Astrocyte (in vitro differentiated cells and primary cell): ENCODE results near the gene KL. TPM values are rescaled to one million over a fixed set of nuclear protein-coding genes. Genes with fewer than 3 reads are reported as not detected.

Experiments
- DNase-seq: peaks from one replicate; pipeline ENCODE4 v3.0.0-alpha.2; 2010; ENCODE audit warnings: low read depth
- FAIRE-seq: peaks from 2 replicates; lab custom pipeline; 2011; peaks lifted over from hg19 to GRCh38; lab: Jason Lieb, UNC
- H2AFZ ChIP-seq: 2 replicates; pipeline ENCODE4 v1.6.0; 2012; ENCODE audit warnings: low read depth, low read length, inconsistent platforms
- H3K27ac ChIP-seq: 2 replicates; pipeline ENCODE4 v1.5.1; 2011; ENCODE audit warnings: low read depth, low read length, inconsistent platforms
- H3K27me3 ChIP-seq: 2 replicates; pipeline ENCODE4 v1.6.0; 2011; ENCODE audit warnings: low read length, inconsistent platforms; ENCODE audit not compliant: insufficient read depth
- H3K36me3 ChIP-seq: 2 replicates; pipeline ENCODE4 v1.5.1; 2011; ENCODE audit warnings: low read length, inconsistent platforms; ENCODE audit not compliant: insufficient read depth
- H3K4me1 ChIP-seq: 2 replicates; pipeline ENCODE4 v1.5.1; 2011; ENCODE audit warnings: low read length, inconsistent platforms; ENCODE audit not compliant: insufficient read depth
- H3K4me2 ChIP-seq: 2 replicates; pipeline ENCODE4 v1.6.0; 2012; ENCODE audit warnings: low read length, inconsistent platforms
- H3K4me3 ChIP-seq: 2 replicates; pipeline ENCODE4 v1.5.1; 2011; ENCODE audit warnings: low read depth, mild to moderate bottlenecking, low read length, inconsistent platforms; ENCODE audit not compliant: insufficient read depth
- H3K79me2 ChIP-seq: 2 replicates; pipeline ENCODE4 v1.6.0; 2012; ENCODE audit warnings: mild to moderate bottlenecking, low read length, inconsistent platforms; ENCODE audit not compliant: insufficient read depth
- H3K9ac ChIP-seq: 2 replicates; pipeline ENCODE4 v1.6.0; 2012; ENCODE audit warnings: mild to moderate bottlenecking, low read length, inconsistent platforms
- H3K9me3 ChIP-seq: 2 replicates; pipeline ENCODE4 v1.5.1; 2012; ENCODE audit warnings: low read depth, mild to moderate bottlenecking, low read length, inconsistent platforms; ENCODE audit not compliant: insufficient read depth
- H4K20me1 ChIP-seq: 2 replicates; pipeline ENCODE4 v1.6.0; 2012; ENCODE audit warnings: low read length, inconsistent platforms; ENCODE audit not compliant: insufficient read depth
- H3K27ac Mint-ChIP-seq: one replicate; pipeline ENCODE4 v1.8.0; 2021; ENCODE audit warnings: mild to moderate bottlenecking, mixed read lengths; ENCODE audit not compliant: unreplicated experiment
- H3K27me3 Mint-ChIP-seq: one replicate; pipeline ENCODE4 v1.8.0; 2021; ENCODE audit warnings: low read depth, mixed read lengths; ENCODE audit not compliant: unreplicated experiment
- H3K36me3 Mint-ChIP-seq: one replicate; pipeline ENCODE4 v1.8.0; 2021; ENCODE audit warnings: low read depth, mixed read lengths; ENCODE audit not compliant: unreplicated experiment
- H3K4me1 Mint-ChIP-seq: one replicate; pipeline ENCODE4 v1.8.0; 2021; ENCODE audit warnings: low read depth, mixed read lengths; ENCODE audit not compliant: unreplicated experiment
- H3K4me3 Mint-ChIP-seq: one replicate; pipeline ENCODE4 v1.8.0; 2021; ENCODE audit warnings: mild to moderate bottlenecking, moderate library complexity, mixed read lengths; ENCODE audit not compliant: unreplicated experiment
- H3K9me3 Mint-ChIP-seq: one replicate; pipeline ENCODE4 v1.8.0; 2021; ENCODE audit warnings: mild to moderate bottlenecking, mixed read lengths; ENCODE audit not compliant: unreplicated experiment
- EZH2 ChIP-seq: IDR thresholded peaks from 2 replicates; pipeline ENCODE4 v1.6.1; 2012; ENCODE audit warnings: mild to moderate bottlenecking, low read length, inconsistent platforms; ENCODE audit not compliant: insufficient read depth
- total RNA-seq: library from RNA; stranded (reverse); gene quantifications from 2 replicates; pipeline ENCODE4 v1.2.1, GENCODE V29; 2021
- TF ChIP-seq, protein P1 (sequence below): IDR thresholded peaks from 2 replicates; pipeline ENCODE4 v1.5.1; 2011; ENCODE audit warnings: low read depth, mild to moderate bottlenecking, inconsistent platforms, low read length, moderate library complexity; ENCODE audit not compliant: insufficient read depth

Gene KL
- total RNA-seq, 1 donor from 2014 or later: 0.07 TPM

DNA sequence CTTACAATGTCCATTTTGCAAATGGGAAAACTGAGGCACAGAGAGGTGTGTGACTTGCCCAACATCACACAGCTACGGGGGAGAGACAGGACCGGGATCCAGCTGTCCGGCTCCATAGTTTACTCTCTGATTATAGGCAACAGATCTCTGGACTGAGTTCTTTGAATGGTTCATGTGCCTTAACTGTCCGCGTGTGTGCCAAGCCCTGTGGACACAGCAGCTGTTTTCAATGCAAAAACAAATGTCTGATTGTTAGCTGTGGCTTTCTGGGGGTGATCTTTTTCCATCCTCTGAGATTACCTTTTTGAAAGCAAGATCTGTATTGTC is 94.1 kb downstream of the KL start:
- Histone ChIP-seq H3K4me3 (no peak overlapping the region), H3K9ac (peak overlapping the region; percentile 45), H3K4me1 (peaks cover 20% of the 10 kb centered on the region), H3K9me3 (no peaks in the 10 kb centered on the region), H3K27ac (peak overlapping the region; percentile 74), H3K36me3 (peaks cover 73% of the 10 kb centered on the region), H3K4me2 (peak overlapping the region; percentile 6), H3K79me2 (no peaks in the 10 kb centered on the region), H4K20me1 (no peaks in the 10 kb centered on the region), H3K27me3 (no peaks in the 10 kb centered on the region), H2AFZ (no peak overlapping the region)
- H3K27me3 Mint-ChIP-seq: no peaks in the 10 kb centered on the region
- peaks cover 42% of the 10 kb centered on the region for H3K36me3 Mint-ChIP-seq
- no peak for FAIRE-seq
- no peaks in the 10 kb centered on the region for H3K9me3 Mint-ChIP-seq
- H3K4me3 Mint-ChIP-seq: no peak overlapping the region
- H3K27ac Mint-ChIP-seq: no peak overlapping the region
- no peak for TF ChIP-seq EZH2
- TF ChIP-seq, protein P1, sequence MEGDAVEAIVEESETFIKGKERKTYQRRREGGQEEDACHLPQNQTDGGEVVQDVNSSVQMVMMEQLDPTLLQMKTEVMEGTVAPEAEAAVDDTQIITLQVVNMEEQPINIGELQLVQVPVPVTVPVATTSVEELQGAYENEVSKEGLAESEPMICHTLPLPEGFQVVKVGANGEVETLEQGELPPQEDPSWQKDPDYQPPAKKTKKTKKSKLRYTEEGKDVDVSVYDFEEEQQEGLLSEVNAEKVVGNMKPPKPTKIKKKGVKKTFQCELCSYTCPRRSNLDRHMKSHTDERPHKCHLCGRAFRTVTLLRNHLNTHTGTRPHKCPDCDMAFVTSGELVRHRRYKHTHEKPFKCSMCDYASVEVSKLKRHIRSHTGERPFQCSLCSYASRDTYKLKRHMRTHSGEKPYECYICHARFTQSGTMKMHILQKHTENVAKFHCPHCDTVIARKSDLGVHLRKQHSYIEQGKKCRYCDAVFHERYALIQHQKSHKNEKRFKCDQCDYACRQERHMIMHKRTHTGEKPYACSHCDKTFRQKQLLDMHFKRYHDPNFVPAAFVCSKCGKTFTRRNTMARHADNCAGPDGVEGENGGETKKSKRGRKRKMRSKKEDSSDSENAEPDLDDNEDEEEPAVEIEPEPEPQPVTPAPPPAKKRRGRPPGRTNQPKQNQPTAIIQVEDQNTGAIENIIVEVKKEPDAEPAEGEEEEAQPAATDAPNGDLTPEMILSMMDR: no peak
- no peak for DNase-seq
- peaks cover 4% of the 10 kb centered on the region for H3K4me1 Mint-ChIP-seq

DNA sequence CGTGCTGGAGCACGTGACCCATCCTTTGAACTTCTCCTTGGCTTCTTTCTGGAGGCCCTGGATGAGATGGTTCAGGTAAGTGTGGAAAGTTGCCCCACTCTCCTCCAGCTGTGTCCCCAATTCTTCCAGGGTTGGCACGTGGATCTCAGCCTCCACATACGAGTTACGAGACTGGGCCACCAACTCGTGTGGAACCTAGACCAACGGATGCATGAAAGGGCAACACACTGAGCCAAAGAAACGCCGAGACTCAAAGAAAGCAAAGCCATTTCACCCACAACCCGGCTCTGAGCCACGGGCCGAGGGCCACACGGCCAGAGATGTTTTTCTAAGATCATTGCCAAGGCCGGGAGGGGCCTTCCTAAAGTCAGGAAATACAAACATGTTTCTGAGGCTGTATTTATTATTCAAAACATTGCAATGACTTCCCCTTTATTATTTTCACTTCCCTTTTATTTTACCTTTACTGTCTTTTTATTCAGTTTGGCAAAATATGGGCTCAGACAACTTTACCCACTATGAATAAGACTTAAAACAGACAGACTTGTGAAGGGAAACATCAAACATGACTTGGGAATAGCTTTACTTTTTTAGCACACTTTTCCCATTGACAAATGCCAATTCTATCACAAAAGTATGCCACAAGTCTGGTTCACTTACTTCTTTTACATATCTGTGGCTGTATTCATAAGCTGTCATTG is 94.6 kb downstream of the KL start:
- peaks cover 40% of the 10 kb centered on the region for H3K36me3 Mint-ChIP-seq
- FAIRE-seq: peak; percentile 73
- H3K9ac ChIP-seq: peak overlapping the region; percentile 45

More for the DNA sequence above, 94.6 kb downstream of the KL start:
- Histone ChIP-seq H4K20me1 (no peaks in the 10 kb centered on the region), H3K27me3 (no peaks in the 10 kb centered on the region), H3K9me3 (no peaks in the 10 kb centered on the region), H3K4me1 (peaks cover 20% of the 10 kb centered on the region), H3K79me2 (no peaks in the 10 kb centered on the region), H3K4me2 (peak overlapping the region; percentile 6), H3K4me3 (no peak overlapping the region), H3K36me3 (peaks cover 73% of the 10 kb centered on the region), H2AFZ (no peak overlapping the region), H3K27ac (peak overlapping the region; percentile 74)
- H3K4me1 Mint-ChIP-seq: peaks cover 4% of the 10 kb centered on the region
- H3K27me3 Mint-ChIP-seq: no peaks in the 10 kb centered on the region
- H3K9me3 Mint-ChIP-seq: no peaks in the 10 kb centered on the region
- H3K4me3 Mint-ChIP-seq: no peak overlapping the region
- DNase-seq: peak; percentile 72
- TF ChIP-seq, protein P1: no peak
- no peak for TF ChIP-seq EZH2
- H3K27ac Mint-ChIP-seq: no peak overlapping the region
